ENCODE results near the gene FGF5.

FGF5 gene

DNA sequence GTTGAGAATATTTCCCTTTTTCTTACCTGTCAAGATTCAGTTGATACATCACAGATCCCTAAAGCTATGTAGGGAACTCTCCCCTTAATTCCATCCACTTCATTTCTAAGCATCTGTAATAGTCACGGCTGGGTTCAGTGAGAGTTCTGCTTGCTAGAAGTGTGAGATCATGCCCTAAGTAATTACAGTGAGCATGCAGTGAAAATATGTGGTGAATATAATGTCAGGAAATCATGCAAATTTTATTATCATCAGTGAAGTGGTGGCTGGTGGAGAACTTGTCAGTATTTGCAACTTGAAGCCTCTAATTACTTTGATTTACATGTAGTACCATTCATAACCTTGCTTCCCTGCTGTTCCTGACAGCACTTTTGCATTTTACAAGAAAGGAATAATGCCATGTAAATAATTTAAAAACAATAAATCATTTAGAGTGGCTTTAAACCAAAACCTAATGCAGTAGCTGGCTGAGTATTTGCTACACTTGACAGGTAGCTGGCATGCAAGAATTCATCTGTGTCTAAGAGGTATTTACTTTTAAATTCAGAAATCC, 40.8 kb downstream of the FGF5 start:
- TF ChIP-seq, protein P1, sequence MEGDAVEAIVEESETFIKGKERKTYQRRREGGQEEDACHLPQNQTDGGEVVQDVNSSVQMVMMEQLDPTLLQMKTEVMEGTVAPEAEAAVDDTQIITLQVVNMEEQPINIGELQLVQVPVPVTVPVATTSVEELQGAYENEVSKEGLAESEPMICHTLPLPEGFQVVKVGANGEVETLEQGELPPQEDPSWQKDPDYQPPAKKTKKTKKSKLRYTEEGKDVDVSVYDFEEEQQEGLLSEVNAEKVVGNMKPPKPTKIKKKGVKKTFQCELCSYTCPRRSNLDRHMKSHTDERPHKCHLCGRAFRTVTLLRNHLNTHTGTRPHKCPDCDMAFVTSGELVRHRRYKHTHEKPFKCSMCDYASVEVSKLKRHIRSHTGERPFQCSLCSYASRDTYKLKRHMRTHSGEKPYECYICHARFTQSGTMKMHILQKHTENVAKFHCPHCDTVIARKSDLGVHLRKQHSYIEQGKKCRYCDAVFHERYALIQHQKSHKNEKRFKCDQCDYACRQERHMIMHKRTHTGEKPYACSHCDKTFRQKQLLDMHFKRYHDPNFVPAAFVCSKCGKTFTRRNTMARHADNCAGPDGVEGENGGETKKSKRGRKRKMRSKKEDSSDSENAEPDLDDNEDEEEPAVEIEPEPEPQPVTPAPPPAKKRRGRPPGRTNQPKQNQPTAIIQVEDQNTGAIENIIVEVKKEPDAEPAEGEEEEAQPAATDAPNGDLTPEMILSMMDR (conservative IDR thresholded peaks at IDR 0.05; ENCODE audit: low read depth, low read length) = no peak
- H3K4me3 ChIP-seq (ENCODE audit: low read length) = peak overlapping the region; percentile 18
- peak; percentile 72 for DNase-seq (ENCODE audit: low read depth)

DNA sequence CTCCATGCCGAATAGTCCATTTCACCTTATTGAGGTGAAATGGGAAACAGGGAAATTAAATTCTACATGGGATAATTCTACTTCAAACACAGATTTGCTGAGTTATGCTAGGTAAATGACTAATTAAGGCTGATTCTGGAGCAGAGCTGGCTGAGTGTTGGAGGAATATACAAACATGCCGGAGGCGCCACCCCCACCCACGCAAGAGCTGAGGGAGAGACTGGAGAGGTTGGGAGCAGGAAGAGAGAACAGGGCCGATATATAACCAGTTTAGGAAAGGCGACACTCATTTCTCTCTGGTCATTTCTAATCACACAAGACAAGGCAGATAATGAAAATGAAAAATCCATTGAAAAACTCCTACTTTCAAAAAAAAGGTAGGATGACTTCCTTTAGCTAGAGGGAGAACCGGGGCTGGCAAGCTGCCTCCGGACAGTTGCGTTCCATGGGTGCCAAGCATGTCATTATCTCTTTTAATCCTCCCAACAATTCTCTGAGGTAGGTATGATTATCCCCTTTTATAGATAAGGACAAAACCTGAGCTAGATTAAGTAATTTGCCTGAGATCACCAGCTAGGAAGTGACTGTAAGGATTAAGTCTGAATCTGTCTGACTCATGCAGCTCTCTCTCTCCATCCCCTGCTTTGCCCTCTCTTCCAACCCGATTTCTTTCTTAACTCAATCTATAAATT, 41.5 kb downstream of the FGF5 start:
- peak overlapping the region; percentile 18 for H3K4me3 ChIP-seq (ENCODE audit: low read length)
- TF ChIP-seq, protein P1 (conservative IDR thresholded peaks at IDR 0.05; ENCODE audit: low read depth, low read length) = no peak
- peak; percentile 76 for DNase-seq (ENCODE audit: low read depth)

DNA sequence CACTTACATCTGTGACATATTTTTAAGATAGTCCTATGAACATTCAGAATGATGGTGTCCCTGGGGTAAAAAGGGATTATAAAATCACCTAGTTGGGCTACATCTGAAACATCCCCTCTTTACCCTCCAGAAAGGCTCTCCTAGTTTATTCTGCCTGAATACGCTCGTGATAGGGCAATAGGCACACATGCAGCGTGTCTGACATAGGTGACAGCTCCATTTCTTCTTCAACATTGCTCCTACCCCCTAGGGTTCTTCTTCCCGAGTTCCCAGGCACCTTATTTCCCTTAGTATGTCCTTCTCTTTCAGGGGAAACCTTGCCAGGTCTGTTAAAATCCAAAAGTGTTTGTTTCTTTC, 42.0 kb downstream of the FGF5 start:
- DNase-seq (ENCODE audit: low read depth) = no peak
- H3K4me3 ChIP-seq (ENCODE audit: low read length) = no peak overlapping the region
- TF ChIP-seq, protein P1 (conservative IDR thresholded peaks at IDR 0.05; ENCODE audit: low read depth, low read length) = no peak

DNA sequence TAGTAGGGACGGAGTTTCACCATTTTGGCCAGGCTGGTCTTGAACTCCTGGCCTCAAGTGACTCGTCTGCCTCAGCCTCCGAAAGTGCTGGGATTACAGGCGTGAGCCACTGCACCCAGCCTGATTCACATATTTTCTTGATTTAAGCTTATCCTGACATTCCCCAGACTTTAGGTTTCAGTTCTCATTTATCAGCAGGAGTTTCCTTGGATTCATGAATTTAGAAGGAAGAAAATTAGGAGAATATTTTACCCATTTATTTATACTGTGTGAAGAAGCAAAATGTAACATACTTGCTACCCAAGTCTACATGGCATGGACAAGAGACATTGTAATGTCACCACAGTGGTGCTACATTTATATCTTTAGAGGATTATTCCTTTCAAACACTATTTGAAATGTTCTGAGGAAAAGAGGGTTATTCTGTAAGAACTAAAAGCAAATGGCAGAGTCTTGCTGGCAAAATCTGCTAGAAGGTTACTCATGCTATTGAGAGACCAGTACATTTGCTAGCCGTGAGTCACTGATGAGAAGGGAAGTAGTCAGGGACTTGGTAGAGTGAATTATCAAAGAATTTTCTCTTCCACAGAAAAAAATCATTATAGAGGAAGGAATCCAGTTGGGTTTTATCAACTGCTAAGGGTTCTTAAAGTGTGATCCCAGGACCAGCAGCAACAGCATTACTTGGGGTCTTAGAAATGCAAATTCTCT, 43.0 kb downstream of the FGF5 start:
- no peak overlapping the region for H3K4me3 ChIP-seq (ENCODE audit: low read length)
- TF ChIP-seq, protein P1 (conservative IDR thresholded peaks at IDR 0.05; ENCODE audit: low read depth, low read length) = no peak
- peak; percentile 81 for DNase-seq (ENCODE audit: low read depth)

DNA sequence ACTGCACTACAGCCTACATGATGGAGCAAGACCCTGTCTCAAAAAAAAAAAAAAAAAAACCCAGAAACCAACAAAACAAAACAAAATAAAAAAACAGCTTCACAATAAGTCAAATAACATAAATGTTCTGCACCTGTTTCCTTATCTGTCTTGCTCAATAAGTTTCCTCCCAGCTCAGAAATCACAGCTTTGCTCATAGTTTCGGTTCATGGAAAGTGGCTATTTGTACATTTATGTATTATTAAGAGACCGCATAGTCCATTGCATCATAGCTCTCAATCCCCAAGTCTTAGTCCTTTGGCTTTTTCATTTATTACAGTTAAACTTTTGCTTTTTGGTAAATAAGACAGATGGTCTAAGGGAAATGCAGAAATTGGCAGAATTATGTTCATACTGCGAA, 44.7 kb downstream of the FGF5 start:
- no peak for DNase-seq (ENCODE audit: low read depth)
- TF ChIP-seq, protein P1 (conservative IDR thresholded peaks at IDR 0.05; ENCODE audit: low read depth, low read length) = no peak
- H3K4me3 ChIP-seq (ENCODE audit: low read length) = no peak overlapping the region

GRCh38 chr4:80312124-80312523, 45.7 kb downstream of the FGF5 start:
- DNase-seq (ENCODE audit: low read depth) = no peak

More at GRCh38 chr4:80312124-80312523, 45.7 kb downstream of the FGF5 start:
- TF ChIP-seq, protein P1 (conservative IDR thresholded peaks at IDR 0.05; ENCODE audit: low read depth, low read length) = no peak
- H3K4me3 ChIP-seq (ENCODE audit: low read length) = no peak overlapping the region
